ENCODE results near the gene SLC17A7. TPM values are rescaled to one million over a fixed set of nuclear protein-coding genes. Genes with fewer than 3 reads are reported as not detected.

Gene SLC17A7
- total RNA-seq, 2 experiments from 2014 or later, result 0.23 TPM; not detected in 1

GRCh38 chr19:49427339-49427738 lies 14.0 kb downstream of the SLC17A7 start:
- TF ChIP-seq CTCF (IDR thresholded peaks at IDR 0.05), result no peak
- Mint-ChIP-seq H3K36me3 (ENCODE audit: low read depth) (no peaks in the 10 kb centered on the region), H3K27ac (no peak overlapping the region), H3K9me3 (no peaks in the 10 kb centered on the region), H3K4me3 (no peak overlapping the region), H3K27me3 (peaks cover 80% of the 10 kb centered on the region), H3K4me1 (ENCODE audit: low read depth) (peaks cover 42% of the 10 kb centered on the region)
- intact Hi-C loops (cut with micrococcal nuclease), result loop anchor here (5.0 kb wide), 1 partner anchor 35 kb away; no protein-coding TSS in a partner anchor
- ChIA-PET CTCF (interaction anchor here (1.1 kb wide), 1 partner anchor 10 kb away, joined by 3 read pairs; no protein-coding TSS in a partner anchor), POLR2A (interaction anchor here (0.5 to 1.7 kb wide), 3 partner anchors 18 to 1275 kb away, joined by 4 to 5 read pairs (median 4); partner anchors contain the start of gene PIH1D1)
- ATAC-seq, result no peak
- no peak for DNase-seq

- no peak for TF ChIP-seq CTCF (IDR thresholded peaks at IDR 0.05)
- Mint-ChIP-seq H3K9me3 (no peaks in the 10 kb centered on the region), H3K36me3 (ENCODE audit: low read depth) (no peaks in the 10 kb centered on the region), H3K4me3 (no peak overlapping the region), H3K27ac (no peak overlapping the region), H3K4me1 (ENCODE audit: low read depth) (peaks cover 50% of the 10 kb centered on the region), H3K27me3 (peaks cover 83% of the 10 kb centered on the region)
- no peak for ATAC-seq
- ChIA-PET CTCF (interaction anchor here (0.6 to 1.1 kb wide), 2 partner anchors 8 to 69 kb away, joined by 3 read pairs; no protein-coding TSS in a partner anchor), POLR2A (interaction anchor here (0.8 to 1.7 kb wide), 5 partner anchors 19 to 61 kb away, joined by 3 to 5 read pairs (median 3); partner anchors contain the start of genes PIH1D1 and RPL13A)
- intact Hi-C loops (cut with micrococcal nuclease), result loop anchor here (5.0 kb wide), 1 partner anchor 34 kb away; no protein-coding TSS in a partner anchor
- DNase-seq, result peak; percentile 65
These were observed 15.3 kb downstream of the SLC17A7 start for GRCh38 chr19:49425922-49426592.

- ATAC-seq (no peak), DNase-seq (no peak)
- Mint-ChIP-seq H3K27ac (no peak within 1 kb of the TSS), H3K4me3 (no peak within 1 kb of the TSS), H3K27me3 (peaks cover 84% of the 10 kb centered on the region), H3K36me3 (ENCODE audit: low read depth) (no peaks in the 10 kb centered on the region), H3K9me3 (no peaks in the 10 kb centered on the region), H3K4me1 (ENCODE audit: low read depth) (peaks cover 50% of the 10 kb centered on the region)
- intact Hi-C loops (cut with micrococcal nuclease), result loop anchor here (5.0 kb wide), 1 partner anchor 33 kb away; no protein-coding TSS in a partner anchor
- ChIA-PET POLR2A (interaction anchor here (0.7 to 1.6 kb wide), 3 partner anchors 11 to 62 kb away, joined by 3 to 4 read pairs (median 3); partner anchors contain the start of gene RPL13A), CTCF (interaction anchor here (0.9 to 1.9 kb wide), 4 partner anchors 11 to 61 kb away, joined by 3 to 10 read pairs (median 3); partner anchors contain the start of gene DKKL1)
- TF ChIP-seq CTCF (IDR thresholded peaks at IDR 0.05), result no peak
These were observed 16.1 kb downstream of the SLC17A7 start, which contains the start of gene GFY for GRCh38 chr19:49425178-49425577. Gene GFY, plus strand, starts transcription at chr19:49425388. Its CDS starts 1,043 bp downstream, at chr19:49426431.

GRCh38 chr19:49423985-49424303 lies 17.4 kb downstream of the SLC17A7 start:
- ChIA-PET CTCF (interaction anchor here (1.9 kb wide), 1 partner anchor 32 kb away, joined by 10 read pairs; no protein-coding TSS in a partner anchor), POLR2A (interaction anchor here (0.7 kb wide), 1 partner anchor 25 kb away, joined by 3 read pairs; no protein-coding TSS in a partner anchor)
- H3K4me3 Mint-ChIP-seq, result peak overlapping the region; percentile 6
- H3K36me3 Mint-ChIP-seq (ENCODE audit: low read depth), result no peaks in the 10 kb centered on the region
- intact Hi-C loops (cut with micrococcal nuclease), result no loop called here
- H3K4me1 Mint-ChIP-seq (ENCODE audit: low read depth), result peaks cover 50% of the 10 kb centered on the region
- no peaks in the 10 kb centered on the region for H3K9me3 Mint-ChIP-seq
- TF ChIP-seq CTCF (IDR thresholded peaks at IDR 0.05), result no peak
- H3K27ac Mint-ChIP-seq, result no peak overlapping the region
- DNase-seq (peak; percentile 56), ATAC-seq (peak; percentile 51)
- H3K27me3 Mint-ChIP-seq, result peaks cover 85% of the 10 kb centered on the region
